Smooth muscle cell of the brain vasculature (primary cell): Measurements from ENCODE around the gene RNU6-9.

Source experiments
- DNase-seq: peaks from one replicate; pipeline ENCODE4 v3.0.0-alpha.2; 2012; ENCODE audit warnings: low read depth, low spot score

The RNU6-9 gene

GRCh38 chr19:918152-918437 is 24.8 kb downstream of the RNU6-9 start:
- no peak for DNase-seq

- DNase-seq: no peak
Observed at GRCh38 chr19:918481-919198, 25.4 kb downstream of the RNU6-9 start.

GRCh38 chr19:919199-920050 is 26.1 kb downstream of the RNU6-9 start:
- no peak for DNase-seq

- no peak for DNase-seq
Observed at GRCh38 chr19:920051-920864, 27.0 kb downstream of the RNU6-9 start.

- DNase-seq: no peak
Observed at GRCh38 chr19:924553-925086, 31.3 kb downstream of the RNU6-9 start.

- DNase-seq: no peak
Observed at GRCh38 chr19:925087-925525, 31.8 kb downstream of the RNU6-9 start.

GRCh38 chr19:925526-926322 is 32.4 kb downstream of the RNU6-9 start, which contains the start of gene ARID3A:
Gene ARID3A (plus strand): TSS chr19:926035. CDS start chr19:929529, 3,494 bp downstream.
- DNase-seq: no peak

GRCh38 chr19:926323-926588 is 33.0 kb downstream of the RNU6-9 start:
- no peak for DNase-seq

- no peak for DNase-seq
Observed at GRCh38 chr19:926589-927350, 33.5 kb downstream of the RNU6-9 start.

GRCh38 chr19:927351-927779 is 34.1 kb downstream of the RNU6-9 start:
- no peak for DNase-seq

GRCh38 chr19:927780-928401 is 34.6 kb downstream of the RNU6-9 start:
- DNase-seq: no peak

GRCh38 chr19:928471-929202 is 35.4 kb downstream of the RNU6-9 start:
- no peak for DNase-seq

- no peak for DNase-seq
Observed at GRCh38 chr19:929203-929890, 36.1 kb downstream of the RNU6-9 start.

GRCh38 chr19:929891-930258 is 36.6 kb downstream of the RNU6-9 start:
- no peak for DNase-seq

GRCh38 chr19:931860-932647 is 38.8 kb downstream of the RNU6-9 start:
- no peak for DNase-seq

- DNase-seq: peak; percentile 90
Observed at GRCh38 chr19:932648-933552, 39.6 kb downstream of the RNU6-9 start.

GRCh38 chr19:933553-933882 is 40.2 kb downstream of the RNU6-9 start:
- no peak for DNase-seq
